Gastroesophageal sphincter (tissue), 3 donors: ENCODE measurements around the gene COA3.

Source experiments
- CTCF ChIP-seq, 4 experiments: fragments of 200-600 bp in 2 of 4; fragments of 450-650 bp in 2 of 4; sonication (generic) in 1 of 4; IDR thresholded peaks; one replicate each; pipeline ENCODE4 v1.5.1; 2017 to 2019; ENCODE audit warnings: antibody characterized with exemption in 4 of 4, mild to moderate bottlenecking in 2 of 4, moderate library complexity in 2 of 4
- POLR2A ChIP-seq, 2 donors: fragments of 450-650 bp; IDR thresholded peaks; one replicate each; pipeline ENCODE4 v1.6.1; 2017; ENCODE audit warnings: antibody characterized with exemption in 2 of 2, mild to moderate bottlenecking in 2 of 2, moderate library complexity in 1 of 2

GRCh38 chr17:42848093-42848492, 49.6 kb upstream of the COA3 start:
- no peak for TF ChIP-seq CTCF (IDR thresholded peaks at IDR 0.05)
- TF ChIP-seq POLR2A (IDR thresholded peaks at IDR 0.05), result no peak
